Activated CD4-positive, alpha-beta T cell treated with anti-CD3 and anti-CD28 coated beads, Interleukin-2, amount 50 U/mL, for 24 hours (primary cell): ENCODE measurements around the gene SRRM2.

ENCODE experiments used
- DNase-seq, 2 donors: peaks; one replicate each; pipeline ENCODE4 v3.0.0-alpha.2; 2020; ENCODE audit warnings: low read depth in 1 of 2, low spot score in 1 of 2

Gene SRRM2

GRCh38 chr16:2775765-2776499 lies 23.5 kb downstream of the SRRM2 start:
- no peak for DNase-seq

DNA sequence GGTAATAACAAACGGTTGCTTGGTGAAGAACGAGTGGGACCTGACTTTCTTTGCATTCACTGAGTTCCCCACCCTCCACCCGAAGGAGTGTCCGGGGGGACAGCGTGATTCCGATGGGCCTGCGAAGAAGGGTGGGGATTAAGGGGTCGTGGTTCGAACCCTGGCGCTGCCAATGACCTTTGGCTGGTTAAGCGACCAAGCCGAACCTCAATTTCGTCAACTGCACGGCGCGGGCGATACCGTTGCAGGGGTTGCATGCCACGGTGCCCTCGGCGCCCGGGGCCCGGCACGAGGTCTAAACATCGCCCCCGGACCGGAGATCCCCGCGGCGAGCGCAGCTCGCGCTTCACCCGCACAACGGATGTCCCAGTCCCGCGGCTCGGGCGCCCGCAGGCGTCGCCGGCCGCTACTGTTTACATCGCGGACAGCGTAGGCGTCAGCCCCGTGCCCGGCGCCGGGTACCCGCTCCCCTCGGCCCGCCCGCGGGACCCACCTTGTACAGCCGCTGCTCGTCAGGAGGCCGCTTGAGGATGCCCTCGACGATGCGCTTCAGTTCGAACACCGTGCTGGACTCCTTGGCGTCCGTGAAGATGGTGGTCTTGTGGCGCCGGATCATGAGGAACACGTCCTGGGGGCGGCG lies 24.2 kb downstream of the SRRM2 start:
- DNase-seq = no peak

GRCh38 chr16:2777231-2777902 lies 24.9 kb downstream of the SRRM2 start, which contains the start of gene ELOB:
TSS of gene ELOB (minus strand) at chr16:2777280. CDS start at chr16:2777239, 41 bp downstream.
- peak; percentile 79 to 80 for DNase-seq

GRCh38 chr16:2777903-2778629 lies 25.6 kb downstream of the SRRM2 start:
- no peak for DNase-seq

DNA sequence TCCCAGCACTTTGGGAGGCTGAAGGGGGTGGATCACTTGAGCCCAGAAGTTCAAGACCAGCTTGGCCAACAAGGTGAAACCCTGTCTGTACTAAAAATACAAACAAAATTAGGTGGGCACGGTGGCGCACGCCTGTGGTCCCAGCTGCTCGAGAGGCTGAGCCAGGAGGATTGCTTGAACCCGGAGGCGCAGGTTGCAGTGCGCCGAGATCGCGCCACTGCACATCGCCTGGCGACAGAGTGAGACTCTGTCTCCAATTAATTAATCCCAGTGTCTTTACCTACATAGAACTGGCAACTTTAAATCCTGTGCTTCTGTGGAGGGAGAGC lies 26.2 kb downstream of the SRRM2 start:
- no peak for DNase-seq

GRCh38 chr16:2779151-2779920 lies 26.9 kb downstream of the SRRM2 start:
- DNase-seq = no peak

GRCh38 chr16:2779978-2780898 lies 27.8 kb downstream of the SRRM2 start:
- DNase-seq = no peak

DNA sequence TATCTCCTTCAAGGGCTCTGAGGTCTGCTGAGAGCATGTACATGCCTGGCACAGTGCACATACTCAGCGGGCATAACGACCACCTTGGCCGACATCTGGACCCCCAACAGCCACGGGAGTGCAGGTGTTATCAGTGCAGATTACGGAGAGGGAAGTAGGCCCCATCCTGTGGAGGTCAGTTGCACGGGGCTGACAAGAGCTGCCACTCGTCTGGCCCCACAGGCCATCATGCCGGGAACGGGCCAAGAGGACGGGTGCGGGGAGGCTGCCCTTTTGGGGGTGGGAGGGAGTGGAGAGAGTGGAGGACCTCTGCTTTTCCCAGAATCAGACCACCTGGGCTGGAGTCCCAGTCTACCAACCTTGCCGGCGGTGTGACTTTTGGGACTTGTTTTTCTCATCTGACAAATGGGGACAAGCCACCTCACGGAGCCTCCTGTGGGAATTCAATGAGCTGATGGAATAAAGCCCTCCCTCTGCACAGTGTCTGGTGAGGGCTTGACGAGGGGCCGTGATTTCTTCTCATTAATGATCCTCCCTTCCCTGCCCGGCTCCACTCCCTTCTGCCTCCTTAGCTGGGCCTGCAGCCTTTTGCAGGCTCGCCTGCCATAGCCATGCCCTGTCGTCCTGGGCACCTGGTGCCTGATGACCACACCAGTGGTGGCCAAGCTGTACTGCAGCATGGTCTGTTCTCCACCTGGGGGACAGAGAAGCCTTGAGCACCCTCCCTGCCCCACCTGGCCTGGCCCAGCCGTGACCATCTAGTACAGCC lies 30.3 kb downstream of the SRRM2 start:
- no peak for DNase-seq

GRCh38 chr16:2783581-2784357 lies 31.3 kb downstream of the SRRM2 start:
- DNase-seq = no peak

DNA sequence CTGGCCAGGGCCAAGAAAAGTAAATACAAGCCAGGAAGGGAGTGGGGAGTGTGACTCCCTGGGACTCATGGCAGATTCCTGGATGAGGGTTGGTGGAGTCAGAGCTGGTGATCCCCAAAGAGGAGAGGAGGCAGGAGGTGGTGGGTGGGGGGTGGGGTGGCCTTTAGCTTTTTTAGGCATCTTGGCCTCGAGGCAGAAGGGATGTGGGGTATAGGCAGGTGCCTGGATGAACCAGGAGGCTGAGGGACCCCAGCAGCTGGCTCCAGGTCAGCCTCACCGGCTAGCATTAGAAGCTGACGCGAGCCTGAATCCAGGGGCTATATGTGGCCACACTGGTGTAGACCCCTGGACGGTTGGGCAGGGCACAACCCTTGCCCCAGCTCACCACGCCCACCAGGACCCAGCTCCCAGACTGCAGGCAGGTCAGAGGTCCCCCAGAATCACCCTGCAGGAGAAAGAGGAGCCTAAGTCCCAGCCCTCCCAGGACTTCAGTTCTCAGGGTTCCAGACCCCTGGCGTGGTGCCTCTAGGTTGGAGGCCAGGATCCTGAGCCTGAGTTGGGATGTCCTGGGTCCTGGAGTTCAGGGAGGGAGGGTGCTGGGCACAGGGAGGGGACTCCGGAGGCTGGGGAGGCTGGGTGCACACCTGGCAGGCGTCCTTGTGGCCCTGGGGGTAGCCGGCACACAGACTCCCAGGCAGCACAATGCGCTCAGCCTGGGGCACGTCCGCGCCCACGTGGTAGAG lies 32.1 kb downstream of the SRRM2 start:
- no peak for DNase-seq

DNA sequence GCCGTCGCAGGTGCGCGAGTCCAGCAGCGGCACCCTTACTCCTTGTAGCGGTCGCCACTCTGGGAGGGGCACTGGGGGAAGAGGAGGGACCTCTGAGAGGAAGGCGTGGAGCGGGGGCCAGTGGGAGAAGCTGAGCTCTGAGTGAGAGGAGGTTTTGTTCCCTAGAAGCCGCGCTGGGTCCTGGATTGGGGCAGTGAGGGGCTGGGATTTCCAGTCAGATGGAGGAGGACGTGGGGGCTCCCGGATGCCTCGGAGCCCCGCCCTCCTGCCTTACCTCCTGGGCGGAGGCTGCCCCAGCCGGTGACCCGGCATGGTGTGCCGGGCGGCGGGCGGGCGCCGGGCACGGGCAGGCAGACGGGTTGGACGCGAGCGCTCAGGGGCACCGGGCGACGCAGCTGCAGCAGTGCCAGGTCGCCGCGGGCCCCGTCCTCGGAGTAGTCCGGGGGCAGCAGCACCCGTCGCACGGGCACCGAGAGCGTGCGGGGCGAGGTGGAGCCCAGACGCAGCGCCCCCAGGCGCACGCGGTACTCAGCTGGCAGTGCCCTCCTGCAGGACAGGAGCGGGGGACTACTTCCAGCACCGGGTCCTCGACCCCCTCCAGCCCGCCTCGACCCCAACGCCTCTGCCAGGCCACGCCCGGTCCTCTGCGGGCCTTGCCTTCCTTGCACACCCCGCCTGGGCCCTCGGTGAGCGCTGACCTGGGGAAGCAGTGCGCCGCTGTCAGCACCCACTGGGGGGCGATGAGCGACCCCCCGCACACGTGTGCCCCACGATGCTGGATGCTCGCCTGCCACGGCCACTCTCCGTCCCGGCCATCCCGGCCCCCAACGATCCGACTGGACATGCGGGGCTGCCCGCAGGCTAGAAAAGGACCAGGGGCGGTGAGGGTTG lies 32.9 kb downstream of the SRRM2 start:
- no peak for DNase-seq

- DNase-seq = no peak
Measured at GRCh38 chr16:2786061-2786825, 33.8 kb downstream of the SRRM2 start.

- DNase-seq = no peak
Measured at GRCh38 chr16:2786826-2787151, 34.4 kb downstream of the SRRM2 start.

- no peak for DNase-seq
Measured at GRCh38 chr16:2787406-2787805, 35.0 kb downstream of the SRRM2 start, which contains the start of gene PRSS33. TSS of gene PRSS33 (minus strand) at chr16:2787560. CDS start at chr16:2786547, 1,013 bp downstream.

DNA sequence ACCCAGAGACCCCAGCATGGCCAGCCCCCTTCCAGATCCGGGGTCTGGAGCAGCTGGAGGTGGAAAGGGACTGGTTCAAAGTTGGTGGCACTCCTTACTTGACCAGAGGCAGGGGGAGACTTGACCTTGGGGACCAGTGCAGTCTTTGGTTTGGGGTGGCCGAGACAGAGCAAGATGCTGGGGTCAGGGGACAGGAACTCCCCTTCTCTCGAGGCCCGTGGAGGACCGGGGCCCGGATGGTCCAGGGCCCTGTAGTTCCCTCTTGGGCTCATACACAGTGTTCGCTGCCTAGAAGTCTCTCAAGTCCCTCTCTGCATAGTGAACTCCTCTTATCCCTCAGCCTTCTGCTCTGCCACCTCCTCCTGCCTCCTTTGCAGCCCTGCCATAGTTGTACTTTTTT lies 35.5 kb downstream of the SRRM2 start:
- no peak for DNase-seq

GRCh38 chr16:2790631-2791030 lies 38.2 kb downstream of the SRRM2 start:
- DNase-seq = no peak
